ENCODE results near the gene MUSTN1.

Gene MUSTN1

GRCh38 chr3:52835766-52836470 is 1.1 kb upstream of the MUSTN1 start:
- peaks cover 15% of the 10 kb centered on the region for H3K4me1 ChIP-seq (ENCODE audit: control insufficient read depth, insufficient read depth, low read length, poor library complexity, severe bottlenecking)
- H3K4me3 ChIP-seq (ENCODE audit: extremely low read depth, insufficient read depth, low read length, poor library complexity, severe bottlenecking) = no peak overlapping the region
- no peaks in the 10 kb centered on the region for H3K36me3 ChIP-seq (ENCODE audit: control insufficient read depth, insufficient read depth, low read length)
- no peaks in the 10 kb centered on the region for H3K9me3 ChIP-seq (ENCODE audit: control insufficient read depth, low read length)
- WGBS, 2 experiments (ENCODE audit: insufficient coverage in 2 of 2) = 85 to 97% methylated on average over 3 to 4 of the region's 8 CpGs
- peak overlapping the region; percentile 67 for H3K27ac ChIP-seq (ENCODE audit: low read depth, low read length, severe bottlenecking)

GRCh38 chr3:52833202-52833601 is 1.6 kb downstream of the MUSTN1 start:
- Histone ChIP-seq H3K27ac (ENCODE audit: low read depth, low read length, severe bottlenecking) (no peak overlapping the region), H3K4me1 (ENCODE audit: control insufficient read depth, insufficient read depth, low read length, poor library complexity, severe bottlenecking) (peaks cover 13% of the 10 kb centered on the region), H3K4me3 (ENCODE audit: extremely low read depth, insufficient read depth, low read length, poor library complexity, severe bottlenecking) (no peak overlapping the region), H3K36me3 (ENCODE audit: control insufficient read depth, insufficient read depth, low read length) (no peaks in the 10 kb centered on the region), H3K9me3 (ENCODE audit: control insufficient read depth, low read length) (no peaks in the 10 kb centered on the region)
- 91 to 94% methylated on average over 11 to 13 of the region's 14 CpGs for WGBS, 2 experiments (ENCODE audit: insufficient coverage in 2 of 2)

GRCh38 chr3:52831500-52832301 is 3.1 kb downstream of the MUSTN1 start:
- 86 to 91% methylated on average over 20 to 21 of the region's 21 CpGs for WGBS, 2 experiments (ENCODE audit: insufficient coverage in 2 of 2)
- Histone ChIP-seq H3K4me3 (ENCODE audit: extremely low read depth, insufficient read depth, low read length, poor library complexity, severe bottlenecking) (no peak overlapping the region), H3K36me3 (ENCODE audit: control insufficient read depth, insufficient read depth, low read length) (no peaks in the 10 kb centered on the region), H3K9me3 (ENCODE audit: control insufficient read depth, low read length) (no peaks in the 10 kb centered on the region), H3K27ac (ENCODE audit: low read depth, low read length, severe bottlenecking) (no peak overlapping the region), H3K4me1 (ENCODE audit: control insufficient read depth, insufficient read depth, low read length, poor library complexity, severe bottlenecking) (peaks cover 13% of the 10 kb centered on the region)

- Histone ChIP-seq H3K9me3 (ENCODE audit: control insufficient read depth, low read length) (no peaks in the 10 kb centered on the region), H3K27ac (ENCODE audit: low read depth, low read length, severe bottlenecking) (no peak within 1 kb of the TSS), H3K4me1 (ENCODE audit: control insufficient read depth, insufficient read depth, low read length, poor library complexity, severe bottlenecking) (peaks cover 13% of the 10 kb centered on the region), H3K4me3 (ENCODE audit: extremely low read depth, insufficient read depth, low read length, poor library complexity, severe bottlenecking) (no peak within 1 kb of the TSS), H3K36me3 (ENCODE audit: control insufficient read depth, insufficient read depth, low read length) (no peaks in the 10 kb centered on the region)
- WGBS, 2 experiments (ENCODE audit: insufficient coverage in 2 of 2) = 84 to 89% methylated on average over 11 to 15 of the region's 16 CpGs
Observed at GRCh38 chr3:52830535-52831258, 4.1 kb downstream of the MUSTN1 start, which contains the start of gene ITIH4. ITIH4 (minus strand) TSS chr3:52830672; CDS start chr3:52830642, 30 bp downstream.

GRCh38 chr3:52829906-52830463 is 4.8 kb downstream of the MUSTN1 start:
- Histone ChIP-seq H3K27ac (ENCODE audit: low read depth, low read length, severe bottlenecking) (no peak overlapping the region), H3K4me3 (ENCODE audit: extremely low read depth, insufficient read depth, low read length, poor library complexity, severe bottlenecking) (no peak overlapping the region), H3K9me3 (ENCODE audit: control insufficient read depth, low read length) (no peaks in the 10 kb centered on the region), H3K36me3 (ENCODE audit: control insufficient read depth, insufficient read depth, low read length) (no peaks in the 10 kb centered on the region), H3K4me1 (ENCODE audit: control insufficient read depth, insufficient read depth, low read length, poor library complexity, severe bottlenecking) (peaks cover 7% of the 10 kb centered on the region)
- 93 to 95% methylated on average over 5 to 8 of the region's 10 CpGs for WGBS, 2 experiments (ENCODE audit: insufficient coverage in 2 of 2)

- H3K9me3 ChIP-seq (ENCODE audit: control insufficient read depth, low read length) = no peaks in the 10 kb centered on the region
- no peaks in the 10 kb centered on the region for H3K36me3 ChIP-seq (ENCODE audit: control insufficient read depth, insufficient read depth, low read length)
- 88 to 100% methylated on average over 2 to 3 of the region's 3 CpGs for WGBS, 2 experiments (ENCODE audit: insufficient coverage in 2 of 2)
- H3K4me1 ChIP-seq (ENCODE audit: control insufficient read depth, insufficient read depth, low read length, poor library complexity, severe bottlenecking) = peaks cover 2% of the 10 kb centered on the region
- no peak overlapping the region for H3K27ac ChIP-seq (ENCODE audit: low read depth, low read length, severe bottlenecking)
- H3K4me3 ChIP-seq (ENCODE audit: extremely low read depth, insufficient read depth, low read length, poor library complexity, severe bottlenecking) = no peak overlapping the region
Observed at GRCh38 chr3:52829482-52829881, 5.3 kb downstream of the MUSTN1 start.

- H3K9me3 ChIP-seq (ENCODE audit: control insufficient read depth, low read length) = no peaks in the 10 kb centered on the region
- H3K36me3 ChIP-seq (ENCODE audit: control insufficient read depth, insufficient read depth, low read length) = no peaks in the 10 kb centered on the region
- H3K27ac ChIP-seq (ENCODE audit: low read depth, low read length, severe bottlenecking) = no peak overlapping the region
- no peaks in the 10 kb centered on the region for H3K4me1 ChIP-seq (ENCODE audit: control insufficient read depth, insufficient read depth, low read length, poor library complexity, severe bottlenecking)
- no peak overlapping the region for H3K4me3 ChIP-seq (ENCODE audit: extremely low read depth, insufficient read depth, low read length, poor library complexity, severe bottlenecking)
- WGBS, 2 experiments (ENCODE audit: insufficient coverage in 2 of 2) = 70 to 76% methylated on average over 9 to 10 of the region's 10 CpGs
Observed at GRCh38 chr3:52827866-52828376, 6.9 kb downstream of the MUSTN1 start.

DNA sequence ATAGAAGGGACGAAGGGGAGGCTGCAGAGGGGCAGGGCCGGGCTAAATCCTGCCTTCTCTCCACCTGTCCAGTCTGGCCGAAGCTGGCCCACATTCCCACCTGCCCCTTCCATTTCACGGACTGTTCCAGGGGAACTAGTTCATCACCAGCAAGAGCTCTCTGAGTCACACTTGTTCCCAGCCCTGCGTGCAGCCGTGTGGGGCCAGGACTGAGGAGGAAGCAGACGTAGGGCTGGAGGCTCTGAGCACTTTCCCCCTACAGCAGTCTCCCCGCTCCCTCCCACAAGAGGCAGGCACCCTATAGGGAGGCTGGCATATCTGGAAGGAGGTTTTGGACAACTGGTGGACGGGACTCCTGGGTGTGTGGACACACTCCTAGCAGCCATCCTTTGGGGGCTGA is 7.4 kb downstream of the MUSTN1 start:
- Histone ChIP-seq H3K4me3 (ENCODE audit: extremely low read depth, insufficient read depth, low read length, poor library complexity, severe bottlenecking) (no peak overlapping the region), H3K27ac (ENCODE audit: low read depth, low read length, severe bottlenecking) (no peak overlapping the region), H3K36me3 (ENCODE audit: control insufficient read depth, insufficient read depth, low read length) (no peaks in the 10 kb centered on the region), H3K4me1 (ENCODE audit: control insufficient read depth, insufficient read depth, low read length, poor library complexity, severe bottlenecking) (no peaks in the 10 kb centered on the region), H3K9me3 (ENCODE audit: control insufficient read depth, low read length) (no peaks in the 10 kb centered on the region)
- 62 to 65% methylated on average over 7 of the region's 9 CpGs for WGBS, 2 experiments (ENCODE audit: insufficient coverage in 2 of 2)

GRCh38 chr3:52824037-52824436 is 10.8 kb downstream of the MUSTN1 start:
- no peaks in the 10 kb centered on the region for H3K36me3 ChIP-seq (ENCODE audit: control insufficient read depth, insufficient read depth, low read length)
- H3K4me1 ChIP-seq (ENCODE audit: control insufficient read depth, insufficient read depth, low read length, poor library complexity, severe bottlenecking) = peaks cover 1% of the 10 kb centered on the region
- no peak overlapping the region for H3K27ac ChIP-seq (ENCODE audit: low read depth, low read length, severe bottlenecking)
- no peak overlapping the region for H3K4me3 ChIP-seq (ENCODE audit: extremely low read depth, insufficient read depth, low read length, poor library complexity, severe bottlenecking)
- no peaks in the 10 kb centered on the region for H3K9me3 ChIP-seq (ENCODE audit: control insufficient read depth, low read length)
- 89 to 97% methylated on average over 9 to 10 of the region's 10 CpGs for WGBS, 2 experiments (ENCODE audit: insufficient coverage in 2 of 2)

DNA sequence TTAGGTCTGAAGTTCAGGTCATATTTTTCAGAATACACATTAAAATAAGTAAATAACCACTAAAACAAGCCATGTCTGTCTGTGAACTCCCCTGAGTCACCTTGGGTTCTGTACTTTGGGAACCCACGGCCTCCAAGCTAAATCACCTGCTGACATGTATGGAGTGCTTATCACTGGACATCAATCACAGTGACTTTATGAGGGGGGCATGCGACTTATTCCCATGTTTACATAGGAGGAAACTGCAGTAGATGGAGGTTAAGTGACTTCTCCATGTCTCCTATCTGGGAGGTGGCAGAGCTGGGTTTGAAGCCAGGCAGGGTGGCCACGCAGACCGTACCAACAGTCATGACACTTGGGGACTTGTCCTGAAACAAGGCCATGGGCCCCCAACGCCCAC is 12.5 kb downstream of the MUSTN1 start:
- peaks cover 15% of the 10 kb centered on the region for H3K4me1 ChIP-seq (ENCODE audit: control insufficient read depth, insufficient read depth, low read length, poor library complexity, severe bottlenecking)
- no peaks in the 10 kb centered on the region for H3K9me3 ChIP-seq (ENCODE audit: control insufficient read depth, low read length)
- WGBS, 2 experiments (ENCODE audit: insufficient coverage in 2 of 2) = 95 to 100% methylated on average over 4 to 5 of the region's 5 CpGs
- H3K4me3 ChIP-seq (ENCODE audit: extremely low read depth, insufficient read depth, low read length, poor library complexity, severe bottlenecking) = no peak overlapping the region
- H3K36me3 ChIP-seq (ENCODE audit: control insufficient read depth, insufficient read depth, low read length) = no peaks in the 10 kb centered on the region
- H3K27ac ChIP-seq (ENCODE audit: low read depth, low read length, severe bottlenecking) = no peak overlapping the region
